Measurements from ENCODE around the gene TTC27.
"Not testable (repeated sequence)": the region's sequence is repeated elsewhere in the genome, so short reads cannot be mapped to it uniquely, and the experiment has no call there.

TTC27 gene

DNA sequence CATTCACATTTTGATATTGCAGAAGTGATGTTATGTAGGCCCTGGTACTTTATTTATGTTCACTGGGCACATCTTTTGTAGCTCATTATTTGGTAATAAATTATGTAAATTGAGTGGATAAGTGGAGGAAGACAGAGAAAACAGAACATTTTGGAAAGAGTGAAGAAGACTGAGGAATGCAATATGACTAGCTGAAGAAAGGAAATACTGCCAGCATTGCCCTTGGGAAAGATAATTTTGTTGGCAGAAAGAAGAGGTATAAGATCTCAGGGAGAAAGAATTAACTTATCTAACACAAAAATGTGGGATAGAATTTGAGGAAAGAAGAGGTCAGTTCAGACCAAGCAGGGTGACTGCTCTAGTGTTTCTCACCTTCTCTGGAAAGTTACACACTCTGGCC lies 118.8 kb downstream of the TTC27 start:
- H3K9me3 ChIP-seq = no peaks in the 10 kb centered on the region
- no peaks in the 10 kb centered on the region for H4K20me1 ChIP-seq
- no peak overlapping the region for H3K27ac ChIP-seq
- peaks cover 42% of the 10 kb centered on the region for H3K36me3 ChIP-seq
- H3K4me2 ChIP-seq = no peak overlapping the region
- H3K9ac ChIP-seq = no peak overlapping the region
- H3K4me3 ChIP-seq = no peak overlapping the region
- H3K27me3 ChIP-seq = no peaks in the 10 kb centered on the region
- no peaks in the 10 kb centered on the region for H3K4me1 ChIP-seq
- TF ChIP-seq Cebpa-rat (IDR thresholded peaks at IDR 0.05) = no peak

DNA sequence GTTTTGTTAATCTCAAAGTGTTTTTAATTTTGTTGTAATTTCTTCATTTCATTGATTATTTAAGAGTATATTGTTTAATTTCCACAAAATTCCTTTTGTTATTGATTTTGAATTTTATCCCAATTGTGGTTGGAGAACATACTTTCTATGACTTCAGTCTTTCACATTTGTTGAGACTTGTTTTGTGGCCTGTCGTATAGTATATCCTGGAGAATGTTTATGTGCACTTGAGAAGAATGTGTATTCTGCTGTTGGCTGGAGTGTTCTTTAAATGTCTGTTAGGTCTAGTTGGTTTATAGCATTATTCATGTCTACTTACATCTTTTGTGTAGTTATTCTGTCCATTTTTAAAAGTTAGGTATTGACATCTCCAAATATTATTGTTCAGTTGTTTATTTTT lies 120.3 kb downstream of the TTC27 start:
- peaks cover 42% of the 10 kb centered on the region for H3K36me3 ChIP-seq
- H3K27me3 ChIP-seq = no peaks in the 10 kb centered on the region
- H3K9ac ChIP-seq = no peak overlapping the region
- no peak overlapping the region for H3K4me2 ChIP-seq
- no peaks in the 10 kb centered on the region for H4K20me1 ChIP-seq
- TF ChIP-seq Cebpa-rat (IDR thresholded peaks at IDR 0.05) = no peak
- no peak overlapping the region for H3K4me3 ChIP-seq
- no peaks in the 10 kb centered on the region for H3K4me1 ChIP-seq
- no peak overlapping the region for H3K27ac ChIP-seq
- peaks cover 8% of the 10 kb centered on the region for H3K9me3 ChIP-seq

DNA sequence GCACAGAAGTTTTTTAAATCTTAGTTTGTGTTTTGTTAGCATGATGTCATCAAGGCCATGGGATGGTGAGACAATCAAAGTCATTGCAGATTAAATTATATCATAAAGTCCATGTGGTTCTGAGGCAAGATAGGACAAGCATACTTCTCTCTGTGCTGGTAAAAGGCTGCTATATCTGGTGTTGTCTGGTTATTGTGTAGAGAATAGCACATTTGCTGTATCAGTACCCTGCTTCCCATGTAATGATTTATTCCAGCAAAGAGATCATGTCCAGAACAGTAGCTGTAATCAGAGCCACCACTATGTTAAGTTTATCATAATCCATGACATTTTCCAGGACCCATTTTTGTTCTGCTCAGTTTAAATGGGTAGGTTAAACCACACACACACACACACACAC lies 123.0 kb downstream of the TTC27 start:
- Histone ChIP-seq H3K4me2 (no peak overlapping the region), H3K9me3 (peaks cover 24% of the 10 kb centered on the region), H3K9ac (no peak overlapping the region), H3K27ac (no peak overlapping the region), H3K36me3 (peaks cover 41% of the 10 kb centered on the region), H4K20me1 (no peaks in the 10 kb centered on the region), H3K4me3 (no peak overlapping the region), H3K27me3 (no peaks in the 10 kb centered on the region), H3K4me1 (no peaks in the 10 kb centered on the region)
- no peak for TF ChIP-seq Cebpa-rat (IDR thresholded peaks at IDR 0.05)

DNA sequence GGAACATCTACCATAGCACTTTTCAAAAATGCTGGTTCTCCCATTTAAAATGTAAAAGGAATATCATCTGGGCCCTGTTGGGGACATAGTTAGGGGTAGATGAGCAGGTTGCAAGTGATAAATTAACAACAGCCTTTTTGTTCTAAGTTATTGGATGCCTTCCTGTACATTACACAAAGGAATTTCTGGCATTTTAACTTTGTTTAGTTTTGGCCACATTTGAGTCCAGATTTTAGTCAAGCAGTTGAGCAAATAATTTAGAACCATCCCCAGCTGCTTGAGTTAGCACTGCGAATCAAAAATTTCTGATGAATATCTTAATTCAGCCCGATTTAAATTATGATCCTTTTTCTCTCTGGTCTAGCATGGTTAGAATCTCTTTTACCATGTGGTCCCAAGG lies 124.4 kb downstream of the TTC27 start:
- Histone ChIP-seq H3K36me3 (peaks cover 48% of the 10 kb centered on the region), H3K9ac (no peak overlapping the region), H3K4me3 (no peak overlapping the region), H3K27ac (no peak overlapping the region), H3K4me1 (no peaks in the 10 kb centered on the region), H4K20me1 (no peaks in the 10 kb centered on the region), H3K27me3 (no peaks in the 10 kb centered on the region), H3K4me2 (no peak overlapping the region), H3K9me3 (peaks cover 26% of the 10 kb centered on the region)
- no peak for TF ChIP-seq Cebpa-rat (IDR thresholded peaks at IDR 0.05)

DNA sequence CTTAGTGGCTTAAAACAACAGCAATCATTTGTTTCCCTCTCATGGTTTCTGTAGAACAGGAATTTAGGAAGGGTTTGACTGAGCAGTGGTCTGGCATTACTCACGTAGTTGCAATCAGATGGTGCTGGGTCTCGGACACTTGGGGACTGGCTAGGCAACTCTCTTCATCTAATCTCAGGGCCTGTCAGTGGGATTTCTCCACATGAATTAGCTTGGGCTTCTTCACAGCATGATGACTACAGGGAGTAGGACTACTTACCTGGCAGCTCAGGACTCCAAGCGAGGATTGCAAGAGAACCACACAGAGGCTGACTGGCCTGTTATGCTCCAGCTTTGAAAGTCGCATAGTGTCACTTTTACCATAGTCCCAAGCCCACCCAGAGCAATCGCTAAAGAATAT lies 125.1 kb downstream of the TTC27 start:
- Histone ChIP-seq H3K4me1 (no peaks in the 10 kb centered on the region), H4K20me1 (no peaks in the 10 kb centered on the region), H3K36me3 (peaks cover 55% of the 10 kb centered on the region), H3K27me3 (no peaks in the 10 kb centered on the region), H3K27ac (no peak overlapping the region), H3K9me3 (peaks cover 26% of the 10 kb centered on the region), H3K4me3 (no peak overlapping the region), H3K4me2 (no peak overlapping the region), H3K9ac (no peak overlapping the region)
- no peak for TF ChIP-seq Cebpa-rat (IDR thresholded peaks at IDR 0.05)

DNA sequence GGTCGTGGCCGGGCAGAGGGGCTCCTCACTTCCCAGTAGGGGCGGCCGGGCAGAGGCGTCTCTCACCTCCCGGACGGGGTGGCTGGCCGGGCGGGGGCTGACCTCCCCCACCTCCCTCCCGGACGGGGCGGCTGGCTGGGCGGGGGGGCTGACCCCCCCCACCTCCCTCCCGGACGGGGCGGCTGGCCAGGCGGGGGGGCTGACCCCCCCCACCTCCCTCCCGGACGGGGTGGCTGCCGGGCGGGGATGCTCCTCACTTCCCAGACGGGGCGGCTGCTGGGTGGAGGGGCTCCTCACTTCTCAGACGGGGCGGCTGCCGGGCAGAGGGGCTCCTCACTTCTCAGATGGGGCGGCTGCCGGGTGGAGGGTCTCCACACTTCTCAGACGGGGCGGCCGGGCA lies 126.8 kb downstream of the TTC27 start:
- not testable (repeated sequence) for H3K4me2 ChIP-seq, H4K20me1 ChIP-seq, H3K4me3 ChIP-seq, H3K4me1 ChIP-seq, H3K27ac ChIP-seq, H3K27me3 ChIP-seq, H3K9ac ChIP-seq
- H3K36me3 ChIP-seq = peaks cover 63% of the 10 kb centered on the region
- H3K9me3 ChIP-seq = peaks cover 26% of the 10 kb centered on the region

DNA sequence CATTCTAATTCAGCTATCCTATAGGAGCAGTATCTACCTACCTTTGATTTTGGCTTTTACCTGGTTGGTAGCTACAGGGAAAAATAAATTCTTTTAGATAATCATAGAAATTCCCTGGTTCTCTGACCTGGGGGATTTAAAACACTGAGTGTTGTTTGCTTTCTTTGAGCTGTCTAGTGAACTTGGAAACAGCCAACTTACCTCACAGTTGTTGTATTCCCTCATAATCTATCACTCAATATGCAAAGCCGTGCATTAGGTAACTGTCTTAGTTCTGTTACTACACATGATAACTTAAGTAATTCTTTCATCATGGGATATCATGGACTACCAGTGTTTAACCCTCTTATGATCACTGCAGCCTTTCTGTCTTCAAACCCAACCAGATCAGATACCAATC lies 127.8 kb downstream of the TTC27 start:
- H3K27ac ChIP-seq = no peak overlapping the region
- TF ChIP-seq Cebpa-rat (IDR thresholded peaks at IDR 0.05) = no peak
- H3K36me3 ChIP-seq = peaks cover 68% of the 10 kb centered on the region
- H3K9me3 ChIP-seq = peaks cover 26% of the 10 kb centered on the region
- H3K4me3 ChIP-seq = no peak overlapping the region
- H3K4me2 ChIP-seq = no peak overlapping the region
- H4K20me1 ChIP-seq = no peaks in the 10 kb centered on the region
- no peaks in the 10 kb centered on the region for H3K4me1 ChIP-seq
- no peaks in the 10 kb centered on the region for H3K27me3 ChIP-seq
- H3K9ac ChIP-seq = no peak overlapping the region

DNA sequence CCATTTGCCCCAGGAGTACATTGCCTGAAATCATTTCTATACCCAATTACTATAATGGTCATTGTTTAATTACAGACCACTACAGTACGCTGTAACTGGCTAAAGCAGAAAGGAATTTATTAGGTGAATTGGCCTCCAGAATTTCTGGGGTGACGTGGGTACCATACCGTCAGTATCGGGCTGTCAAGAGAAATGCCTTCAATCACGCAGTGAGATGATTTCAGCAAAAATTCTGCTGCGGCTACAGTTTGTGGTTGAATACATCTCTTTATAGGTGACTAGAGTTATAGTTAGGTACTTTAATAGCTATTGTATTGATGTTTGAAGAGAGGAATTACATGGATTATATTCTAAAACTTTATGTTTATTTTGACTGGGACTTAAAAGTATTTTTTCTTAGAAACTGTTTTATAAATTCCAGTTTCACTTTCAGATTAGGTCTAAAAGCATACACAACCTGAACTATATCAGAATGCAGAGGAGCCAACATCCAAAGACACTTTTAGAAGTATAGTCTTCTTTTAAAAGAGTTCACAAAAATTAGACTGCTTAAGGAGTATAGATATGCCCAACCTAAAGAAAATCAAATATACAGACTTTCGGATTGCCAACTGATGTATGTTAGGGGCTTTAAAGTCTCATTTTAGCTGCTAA lies 128.4 kb downstream of the TTC27 start:
- Histone ChIP-seq H4K20me1 (no peaks in the 10 kb centered on the region), H3K4me3 (no peak overlapping the region)

DNA sequence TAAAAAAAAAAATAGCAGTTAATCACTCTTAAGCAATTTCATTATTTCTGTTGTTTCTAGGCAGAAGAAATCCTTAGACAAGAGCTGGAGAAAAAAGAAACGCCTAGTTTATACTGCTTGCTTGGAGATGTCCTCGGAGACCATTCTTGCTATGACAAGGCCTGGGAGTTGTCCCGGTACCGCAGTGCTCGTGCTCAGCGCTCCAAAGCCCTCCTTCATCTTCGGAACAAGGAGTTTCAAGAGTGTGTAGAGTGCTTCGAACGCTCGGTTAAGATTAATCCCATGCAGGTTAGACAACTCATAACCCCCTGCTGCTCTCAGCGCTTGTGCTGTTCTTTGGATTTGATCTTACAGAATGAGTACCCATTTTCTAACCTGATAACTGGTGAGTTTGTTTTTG lies 130.4 kb downstream of the TTC27 start:
- no peak for TF ChIP-seq Cebpa-rat (IDR thresholded peaks at IDR 0.05)
- Histone ChIP-seq H3K9me3 (peaks cover 17% of the 10 kb centered on the region), H3K4me3 (no peak overlapping the region), H3K27ac (no peak overlapping the region), H3K36me3 (peaks cover 54% of the 10 kb centered on the region), H3K27me3 (no peaks in the 10 kb centered on the region), H3K9ac (no peak overlapping the region), H3K4me2 (no peak overlapping the region), H3K4me1 (no peaks in the 10 kb centered on the region), H4K20me1 (no peaks in the 10 kb centered on the region)

More for the DNA sequence above, 128.4 kb downstream of the TTC27 start:
- H3K9me3 ChIP-seq = peaks cover 26% of the 10 kb centered on the region
- H3K27ac ChIP-seq = no peak overlapping the region
- no peaks in the 10 kb centered on the region for H3K27me3 ChIP-seq
- H3K4me1 ChIP-seq = no peaks in the 10 kb centered on the region
- TF ChIP-seq Cebpa-rat (IDR thresholded peaks at IDR 0.05) = no peak
- no peak overlapping the region for H3K9ac ChIP-seq
- H3K36me3 ChIP-seq = peaks cover 68% of the 10 kb centered on the region
- no peak overlapping the region for H3K4me2 ChIP-seq

DNA sequence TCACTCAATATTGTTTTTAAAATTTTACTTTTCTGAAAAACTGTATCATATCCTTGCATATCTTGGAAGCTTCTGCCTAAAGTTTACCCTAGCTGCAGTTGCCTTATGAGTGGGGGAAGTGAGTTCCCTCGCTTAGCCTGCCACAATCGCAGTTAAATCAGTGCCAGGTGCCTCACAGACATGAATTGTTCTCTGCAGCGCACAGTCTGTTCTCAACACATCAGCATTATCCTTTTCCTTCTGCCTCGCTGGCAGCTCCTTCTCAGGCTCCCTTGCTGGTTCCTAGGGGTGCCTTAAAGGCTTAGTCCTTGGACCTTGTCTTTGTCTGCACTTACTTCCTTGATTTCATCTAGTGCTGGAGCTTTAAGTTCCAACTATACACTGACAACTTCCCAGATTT lies 132.8 kb downstream of the TTC27 start:
- H3K27ac ChIP-seq = no peak overlapping the region
- H3K4me1 ChIP-seq = no peaks in the 10 kb centered on the region
- peaks cover 50% of the 10 kb centered on the region for H3K36me3 ChIP-seq
- H3K9me3 ChIP-seq = peaks cover 4% of the 10 kb centered on the region
- H3K4me2 ChIP-seq = no peak overlapping the region
- no peaks in the 10 kb centered on the region for H3K27me3 ChIP-seq
- no peak overlapping the region for H3K9ac ChIP-seq
- no peak overlapping the region for H3K4me3 ChIP-seq
- H4K20me1 ChIP-seq = no peaks in the 10 kb centered on the region
- TF ChIP-seq Cebpa-rat (IDR thresholded peaks at IDR 0.05) = no peak
